WTC11 (cell line): ENCODE data around the gene NFU1.
"Not testable (repeated sequence)": the region's sequence is repeated elsewhere in the genome, so short reads cannot be mapped to it uniquely, and the experiment has no call there.

ENCODE experiments used
- NR2C2 ChIP-seq: sonication (generic); formaldehyde crosslinking; IDR thresholded peaks from 2 replicates; pipeline ENCODE4 v1.8.0; 2022; ENCODE audit warnings: mild to moderate bottlenecking, missing genetic modification reagents
- SMAD3 ChIP-seq: sonication (generic); formaldehyde crosslinking; IDR thresholded peaks from 2 replicates; pipeline ENCODE4 v1.8.0; 2022; ENCODE audit warnings: missing genetic modification reagents, mild to moderate bottlenecking, borderline replicate concordance
- ZNF263 ChIP-seq: sonication (generic); formaldehyde crosslinking; IDR thresholded peaks from 2 replicates; pipeline ENCODE4 v1.8.1; 2022; ENCODE audit warnings: low read depth, mild to moderate bottlenecking, moderate library complexity, missing genetic modification reagents

DNA sequence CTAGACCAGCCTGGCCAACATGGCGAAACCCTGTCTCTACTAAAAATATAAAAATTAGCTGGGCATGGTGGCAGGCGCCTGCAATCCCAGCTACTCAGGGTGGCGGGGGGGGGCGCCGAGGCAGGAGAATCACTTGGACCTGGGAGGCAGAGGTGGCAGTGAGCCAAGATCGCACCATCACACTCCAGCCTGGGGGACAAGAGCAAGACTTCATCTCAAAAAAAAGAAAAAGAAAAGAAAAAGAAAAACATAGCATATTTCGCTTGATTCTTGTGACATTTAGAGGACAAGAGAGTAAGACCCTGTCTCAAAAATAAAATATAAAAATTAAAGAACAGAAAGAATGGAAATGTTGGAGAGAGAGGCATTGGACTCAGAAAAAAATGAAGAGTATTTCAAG, 18.1 kb downstream of the NFU1 start:
- TF ChIP-seq NR2C2, SMAD3, ZNF263 (CRISPR knock-in tag): not testable (repeated sequence)
